ENCODE measurements around the gene WDR20. TPM values are rescaled to one million over a fixed set of nuclear protein-coding genes. Genes with fewer than 3 reads are reported as not detected.

Gene WDR20
- total RNA-seq, 1 donor from 2014 or later = 28.5 TPM

- Mint-ChIP-seq H3K27me3 (ENCODE audit: unreplicated experiment) (peaks cover 2% of the 10 kb centered on the region), H3K4me3 (ENCODE audit: unreplicated experiment) (no peak overlapping the region), H3K36me3 (ENCODE audit: low read depth, unreplicated experiment) (peaks cover 4% of the 10 kb centered on the region), H3K4me1 (ENCODE audit: unreplicated experiment) (no peaks in the 10 kb centered on the region), H3K9me3 (ENCODE audit: unreplicated experiment) (no peaks in the 10 kb centered on the region), H3K27ac (ENCODE audit: unreplicated experiment) (no peak overlapping the region)
- no peak for TF ChIP-seq CTCF (IDR thresholded peaks at IDR 0.05; ENCODE audit: unreplicated experiment)
- DNase-seq (ENCODE audit: low spot score) = no peak
These were observed 15.3 kb downstream of the WDR20 start for GRCh38 chr14:102154821-102155549.

- Mint-ChIP-seq H3K4me1 (ENCODE audit: unreplicated experiment) (no peaks in the 10 kb centered on the region), H3K27me3 (ENCODE audit: unreplicated experiment) (peaks cover 2% of the 10 kb centered on the region), H3K27ac (ENCODE audit: unreplicated experiment) (no peak overlapping the region), H3K4me3 (ENCODE audit: unreplicated experiment) (no peak overlapping the region), H3K9me3 (ENCODE audit: unreplicated experiment) (no peaks in the 10 kb centered on the region), H3K36me3 (ENCODE audit: low read depth, unreplicated experiment) (peaks cover 4% of the 10 kb centered on the region)
- TF ChIP-seq CTCF (IDR thresholded peaks at IDR 0.05; ENCODE audit: unreplicated experiment) = no peak
- no peak for DNase-seq (ENCODE audit: low spot score)
These were observed 17.6 kb downstream of the WDR20 start for GRCh38 chr14:102157346-102157745.

- peaks cover 2% of the 10 kb centered on the region for H3K27me3 Mint-ChIP-seq (ENCODE audit: unreplicated experiment)
- H3K4me1 Mint-ChIP-seq (ENCODE audit: unreplicated experiment) = no peaks in the 10 kb centered on the region
- no peak overlapping the region for H3K27ac Mint-ChIP-seq (ENCODE audit: unreplicated experiment)
- H3K36me3 Mint-ChIP-seq (ENCODE audit: low read depth, unreplicated experiment) = peaks cover 2% of the 10 kb centered on the region
- no peak for TF ChIP-seq CTCF (IDR thresholded peaks at IDR 0.05; ENCODE audit: unreplicated experiment)
- H3K4me3 Mint-ChIP-seq (ENCODE audit: unreplicated experiment) = no peak overlapping the region
- H3K9me3 Mint-ChIP-seq (ENCODE audit: unreplicated experiment) = no peaks in the 10 kb centered on the region
- no peak for DNase-seq (ENCODE audit: low spot score)
These were observed 19.1 kb downstream of the WDR20 start for GRCh38 chr14:102158797-102159196.

- H3K4me3 Mint-ChIP-seq (ENCODE audit: unreplicated experiment) = no peak overlapping the region
- no peak for DNase-seq (ENCODE audit: low spot score)
- no peak overlapping the region for H3K27ac Mint-ChIP-seq (ENCODE audit: unreplicated experiment)
- peaks cover 2% of the 10 kb centered on the region for H3K27me3 Mint-ChIP-seq (ENCODE audit: unreplicated experiment)
- peaks cover 9% of the 10 kb centered on the region for H3K36me3 Mint-ChIP-seq (ENCODE audit: low read depth, unreplicated experiment)
- H3K9me3 Mint-ChIP-seq (ENCODE audit: unreplicated experiment) = no peaks in the 10 kb centered on the region
- H3K4me1 Mint-ChIP-seq (ENCODE audit: unreplicated experiment) = no peaks in the 10 kb centered on the region
- no peak for TF ChIP-seq CTCF (IDR thresholded peaks at IDR 0.05; ENCODE audit: unreplicated experiment)
These were observed 20.1 kb downstream of the WDR20 start for GRCh38 chr14:102159841-102160240.

- DNase-seq (ENCODE audit: low spot score) = no peak
- Mint-ChIP-seq H3K9me3 (ENCODE audit: unreplicated experiment) (no peaks in the 10 kb centered on the region), H3K36me3 (ENCODE audit: low read depth, unreplicated experiment) (peaks cover 9% of the 10 kb centered on the region), H3K4me1 (ENCODE audit: unreplicated experiment) (no peaks in the 10 kb centered on the region), H3K27ac (ENCODE audit: unreplicated experiment) (no peak overlapping the region), H3K4me3 (ENCODE audit: unreplicated experiment) (no peak overlapping the region), H3K27me3 (ENCODE audit: unreplicated experiment) (peaks cover 2% of the 10 kb centered on the region)
- TF ChIP-seq CTCF (IDR thresholded peaks at IDR 0.05; ENCODE audit: unreplicated experiment) = no peak
These were observed 22.8 kb downstream of the WDR20 start for GRCh38 chr14:102162487-102162886.

Data from endothelial cell (in vitro differentiated cells).